Liver (tissue), 3 donors: ENCODE data around the gene LRRC30.

Experiments used
- GABPA ChIP-seq, 2 donors: IDR thresholded peaks in 1 of 2; conservative IDR thresholded peaks in 1 of 2; 2 replicates each; pipeline ENCODE4 v1.6.1; 2016; ENCODE audit warnings: antibody characterized with exemption in 2 of 2, mild to moderate bottlenecking in 1 of 2, moderate library complexity in 1 of 2
- MAX ChIP-seq: IDR thresholded peaks from 2 replicates; pipeline ENCODE4 v1.6.1; 2016; ENCODE audit warnings: antibody characterized with exemption
- TAF1 ChIP-seq: conservative IDR thresholded peaks from 2 replicates; pipeline ENCODE4 v1.6.1; 2016; ENCODE audit warnings: antibody characterized with exemption, mild to moderate bottlenecking
- YY1 ChIP-seq: IDR thresholded peaks from 2 replicates; pipeline ENCODE4 v1.6.1; 2016; ENCODE audit warnings: antibody characterized with exemption, mild to moderate bottlenecking
- TF ChIP-seq, protein P1 (sequence below): fragments of 150-350 bp; IDR thresholded peaks from 2 replicates; pipeline ENCODE4 v1.5.1; 2017; ENCODE audit warnings: improper control_type of control experiment, low read depth, low read length; ENCODE audit not compliant: missing input control
- donor health status: healthy.
- donor health status: healthy.

GRCh38 chr18:7237673-7238272, 6.9 kb downstream of the LRRC30 start:
- TF ChIP-seq, protein P1, sequence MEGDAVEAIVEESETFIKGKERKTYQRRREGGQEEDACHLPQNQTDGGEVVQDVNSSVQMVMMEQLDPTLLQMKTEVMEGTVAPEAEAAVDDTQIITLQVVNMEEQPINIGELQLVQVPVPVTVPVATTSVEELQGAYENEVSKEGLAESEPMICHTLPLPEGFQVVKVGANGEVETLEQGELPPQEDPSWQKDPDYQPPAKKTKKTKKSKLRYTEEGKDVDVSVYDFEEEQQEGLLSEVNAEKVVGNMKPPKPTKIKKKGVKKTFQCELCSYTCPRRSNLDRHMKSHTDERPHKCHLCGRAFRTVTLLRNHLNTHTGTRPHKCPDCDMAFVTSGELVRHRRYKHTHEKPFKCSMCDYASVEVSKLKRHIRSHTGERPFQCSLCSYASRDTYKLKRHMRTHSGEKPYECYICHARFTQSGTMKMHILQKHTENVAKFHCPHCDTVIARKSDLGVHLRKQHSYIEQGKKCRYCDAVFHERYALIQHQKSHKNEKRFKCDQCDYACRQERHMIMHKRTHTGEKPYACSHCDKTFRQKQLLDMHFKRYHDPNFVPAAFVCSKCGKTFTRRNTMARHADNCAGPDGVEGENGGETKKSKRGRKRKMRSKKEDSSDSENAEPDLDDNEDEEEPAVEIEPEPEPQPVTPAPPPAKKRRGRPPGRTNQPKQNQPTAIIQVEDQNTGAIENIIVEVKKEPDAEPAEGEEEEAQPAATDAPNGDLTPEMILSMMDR: no peak
- TF ChIP-seq YY1 (no peak), TAF1 (no peak), MAX (no peak), GABPA (IDR thresholded peaks at IDR 0.05 in 1 of 2, conservative IDR thresholded peaks at IDR 0.05 in 1 of 2) (no peak)
